Astrocyte of the hippocampus (primary cell): Measurements from ENCODE around the gene INAFM1.
"Not testable (repeated sequence)": the region's sequence is repeated elsewhere in the genome, so short reads cannot be mapped to it uniquely, and the experiment has no call there.

Experiments
- DNase-seq: peaks from one replicate; pipeline ENCODE4 v3.0.0; 2011; ENCODE audit warnings: low read depth, low spot score

INAFM1 gene

DNA sequence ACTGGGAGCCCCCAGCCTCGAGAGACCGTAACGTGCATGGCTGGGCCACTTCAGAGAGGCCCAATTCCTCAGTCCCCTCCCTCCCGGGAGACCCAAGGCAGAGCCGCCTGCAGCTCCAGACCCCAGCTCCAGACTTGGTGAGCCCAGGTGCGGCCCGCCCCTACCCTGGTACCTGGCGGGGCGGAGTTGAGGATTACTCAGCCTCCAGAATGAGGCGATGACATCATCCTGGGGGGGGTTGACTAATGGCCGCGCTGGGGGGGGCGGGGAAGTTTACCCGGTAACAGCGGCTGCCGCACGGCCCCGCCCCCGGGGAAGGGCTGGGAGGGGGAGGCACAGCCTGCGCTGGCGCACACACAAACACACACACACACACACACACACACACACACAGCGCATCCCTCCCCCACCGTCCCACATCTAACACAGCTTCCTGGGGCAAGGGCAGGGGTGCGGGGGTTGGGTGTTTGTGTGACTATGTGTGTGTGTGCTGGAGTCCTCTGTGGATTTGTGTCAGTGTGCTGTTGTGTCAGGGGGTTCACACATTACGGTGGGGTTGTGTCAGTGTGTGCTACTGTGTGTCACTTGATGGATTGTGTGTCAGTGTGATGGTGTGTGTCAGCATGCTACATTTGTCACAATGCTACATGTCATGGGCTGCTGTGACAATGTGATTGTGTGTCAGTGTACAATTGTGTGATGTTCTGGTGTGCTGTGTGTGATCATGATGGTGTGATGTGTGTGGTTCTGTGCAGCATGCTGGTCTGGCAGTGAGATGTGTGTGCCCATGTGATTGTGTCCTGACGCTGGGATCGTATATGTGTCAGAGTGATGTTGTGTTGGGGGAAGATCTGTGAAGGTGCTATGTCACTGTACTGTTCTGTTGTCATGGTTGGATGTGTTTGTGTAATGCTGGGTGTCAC is 33.4 kb upstream of the INAFM1 start:
- peak; percentile 94 for DNase-seq

DNA sequence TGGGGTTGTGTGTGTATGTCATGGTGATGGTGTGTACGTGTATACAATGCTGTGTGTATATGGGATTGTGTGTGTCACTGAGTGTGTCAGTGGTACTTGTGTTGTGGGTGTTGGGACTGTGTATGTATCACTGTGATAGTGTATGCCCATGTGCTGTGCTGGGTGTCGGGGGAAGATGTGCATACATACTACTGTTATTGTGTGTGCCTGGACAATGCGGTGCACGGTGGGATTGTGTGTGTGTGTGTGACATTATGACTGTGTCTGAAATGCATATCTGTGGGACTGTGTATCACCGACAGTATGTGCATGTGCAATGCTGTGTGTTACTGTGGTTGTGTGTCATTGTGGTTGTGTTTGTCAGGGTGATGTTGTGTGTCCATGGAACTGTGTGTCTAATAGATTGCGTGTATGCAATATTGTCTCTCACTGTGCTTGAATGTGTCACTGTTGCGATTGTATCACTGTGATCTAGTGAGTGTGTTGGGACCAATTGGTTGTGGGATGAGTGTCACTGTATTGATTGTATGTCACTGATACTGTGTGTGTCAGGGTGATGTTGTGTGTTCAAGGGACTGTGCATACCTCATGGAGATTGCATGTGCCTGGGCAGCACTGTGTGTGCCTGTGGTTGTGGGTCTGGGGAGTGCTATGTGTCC is 32.6 kb upstream of the INAFM1 start:
- DNase-seq: no peak

DNA sequence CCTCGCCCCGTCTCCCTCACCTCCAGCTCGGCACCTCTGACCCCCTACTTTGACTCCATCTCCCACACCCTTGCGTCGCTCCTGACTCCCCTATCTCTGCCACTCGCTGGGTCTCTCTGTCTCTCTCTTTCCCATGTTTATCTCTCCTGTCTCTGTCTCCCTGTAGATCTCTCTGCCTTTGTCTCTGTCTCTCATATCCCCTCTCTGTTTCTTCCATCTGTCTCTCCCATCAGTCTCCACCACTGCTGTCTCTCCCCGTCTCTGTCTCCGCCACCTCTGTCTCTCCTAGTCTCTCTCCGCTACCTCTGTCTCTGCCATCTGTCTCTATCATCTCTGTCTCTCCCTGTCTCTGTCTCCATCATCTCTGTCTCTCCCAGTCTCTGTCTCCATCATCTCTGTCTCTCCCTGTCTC is 31.3 kb upstream of the INAFM1 start:
- DNase-seq: no peak

GRCh38 chr19:47243776-47244547 is 30.7 kb upstream of the INAFM1 start:
- peak; percentile 99 for DNase-seq

DNA sequence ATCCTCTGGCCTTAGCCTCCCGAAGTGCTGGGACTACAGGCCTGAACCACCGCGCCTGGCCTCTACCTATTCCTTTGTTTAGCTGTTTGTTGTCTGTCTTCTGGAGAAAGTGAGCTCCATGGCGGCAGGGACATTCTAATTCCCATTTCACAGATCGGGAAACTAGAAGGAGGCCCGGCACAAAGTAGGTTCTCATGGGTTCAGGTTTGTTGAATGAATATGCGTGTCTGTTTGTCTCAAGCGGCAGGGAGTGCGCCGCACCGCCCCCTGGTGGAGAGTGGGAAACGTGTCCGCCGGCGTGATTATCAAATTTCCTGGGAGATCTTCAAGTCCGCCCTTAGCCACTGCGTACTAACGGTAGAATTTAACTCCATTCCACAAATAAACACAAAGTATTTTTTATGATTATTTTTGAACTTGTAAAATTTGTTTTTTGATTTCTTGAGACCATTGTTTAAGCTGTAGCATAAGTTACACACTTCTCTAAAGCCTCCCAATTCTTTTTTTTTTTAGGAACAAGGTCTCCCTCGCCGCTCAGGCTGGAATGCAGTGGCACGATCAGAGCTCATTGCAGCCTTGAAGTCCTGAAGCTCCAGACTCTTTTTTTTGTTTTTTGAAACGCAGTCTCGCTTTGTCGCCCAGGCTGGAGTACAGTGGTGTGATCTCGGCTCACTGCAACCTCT is 27.2 kb upstream of the INAFM1 start:
- DNase-seq: peak; percentile 87

DNA sequence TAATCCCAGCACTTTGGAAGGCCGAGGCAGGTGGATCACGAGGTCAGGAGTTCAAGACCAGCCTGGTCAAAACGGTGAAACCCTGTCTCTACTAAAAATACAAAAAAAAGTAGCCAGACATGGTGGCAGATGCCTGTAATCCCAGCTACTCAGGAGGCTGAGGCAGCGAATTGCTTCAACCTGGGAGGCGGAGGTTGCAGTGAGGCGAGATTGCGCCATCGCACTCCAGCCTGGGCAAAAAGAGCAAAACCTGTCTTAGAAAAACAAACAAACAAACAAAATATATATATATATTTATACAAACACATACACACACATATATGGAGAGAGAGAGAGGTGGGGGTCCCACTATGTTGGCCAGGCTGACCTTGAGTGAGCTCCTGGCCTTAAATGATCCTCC is 21.7 kb upstream of the INAFM1 start:
- not testable (repeated sequence) for DNase-seq

DNA sequence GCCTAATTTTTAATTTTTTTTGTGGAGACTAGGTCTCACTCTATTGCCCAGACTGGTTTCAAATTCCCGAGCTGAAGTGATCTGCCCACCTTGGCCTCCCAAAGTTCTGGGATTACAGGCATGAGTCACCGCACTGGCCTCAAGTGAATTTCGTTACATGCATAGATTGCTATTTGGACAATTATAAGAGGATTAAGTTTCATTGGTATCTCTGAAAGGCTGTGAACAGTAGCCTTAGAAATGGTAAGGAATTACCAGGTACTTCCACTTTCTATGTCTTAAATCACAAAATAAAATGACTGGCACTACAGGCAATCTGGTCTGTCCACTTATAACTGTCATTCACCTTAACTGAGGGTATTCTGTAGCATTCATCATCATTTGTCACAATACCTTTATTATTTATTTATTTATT is 21.2 kb upstream of the INAFM1 start:
- DNase-seq: peak; percentile 91

GRCh38 chr19:47253970-47254369 is 20.7 kb upstream of the INAFM1 start:
- no peak for DNase-seq

DNA sequence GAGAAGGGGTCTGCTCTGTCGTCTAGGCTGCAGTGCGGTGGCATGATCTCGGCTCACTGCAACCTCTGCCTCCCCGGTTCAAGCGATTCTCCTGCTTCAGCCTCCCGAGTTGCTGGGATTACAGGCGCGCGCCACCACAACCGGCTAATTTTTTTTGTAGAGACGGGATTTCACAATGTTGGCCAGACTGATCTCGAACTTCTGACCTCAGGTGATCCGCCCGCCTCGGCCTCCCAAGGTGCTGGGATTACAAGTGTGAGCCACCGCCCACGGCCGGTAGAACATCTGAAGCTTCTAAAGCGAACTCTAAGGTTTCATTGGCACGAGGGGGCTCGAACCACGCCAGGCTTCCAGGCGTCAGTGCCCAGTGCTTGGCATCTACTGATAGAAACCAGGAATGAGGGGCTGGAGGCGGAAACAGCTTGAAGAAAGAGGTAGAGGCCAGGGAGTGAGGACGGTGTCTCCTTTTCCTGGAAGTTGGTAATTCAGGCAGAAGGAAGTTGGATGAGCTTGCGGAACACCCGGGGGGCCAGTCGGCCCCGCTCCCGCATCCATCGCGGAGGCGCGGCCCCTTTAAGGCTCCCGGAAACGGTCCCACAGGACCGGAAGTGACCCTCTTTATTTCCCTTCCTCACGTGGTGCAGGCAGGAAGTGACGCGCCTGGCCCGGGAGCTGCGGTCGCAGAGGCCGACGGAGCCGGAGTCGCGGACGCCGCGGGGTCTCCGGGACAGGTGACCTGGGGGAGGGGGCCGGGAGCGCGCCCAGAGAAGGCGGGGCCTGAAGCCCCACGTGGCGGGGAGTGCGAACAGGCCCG is 18.6 kb upstream of the INAFM1 start, which contains the start of gene CCDC9:
TSS of gene CCDC9 (plus strand) at position 647 of the 814 bp plus-strand sequence. CDS start 1,876 bp downstream, outside the sequence.
- peak; percentile 98 for DNase-seq

GRCh38 chr19:47256693-47257410 is 17.8 kb upstream of the INAFM1 start:
- peak; percentile 100 for DNase-seq

GRCh38 chr19:47257411-47258169 is 17.1 kb upstream of the INAFM1 start:
- no peak for DNase-seq

GRCh38 chr19:47258434-47258833 is 16.3 kb upstream of the INAFM1 start:
- DNase-seq: no peak

DNA sequence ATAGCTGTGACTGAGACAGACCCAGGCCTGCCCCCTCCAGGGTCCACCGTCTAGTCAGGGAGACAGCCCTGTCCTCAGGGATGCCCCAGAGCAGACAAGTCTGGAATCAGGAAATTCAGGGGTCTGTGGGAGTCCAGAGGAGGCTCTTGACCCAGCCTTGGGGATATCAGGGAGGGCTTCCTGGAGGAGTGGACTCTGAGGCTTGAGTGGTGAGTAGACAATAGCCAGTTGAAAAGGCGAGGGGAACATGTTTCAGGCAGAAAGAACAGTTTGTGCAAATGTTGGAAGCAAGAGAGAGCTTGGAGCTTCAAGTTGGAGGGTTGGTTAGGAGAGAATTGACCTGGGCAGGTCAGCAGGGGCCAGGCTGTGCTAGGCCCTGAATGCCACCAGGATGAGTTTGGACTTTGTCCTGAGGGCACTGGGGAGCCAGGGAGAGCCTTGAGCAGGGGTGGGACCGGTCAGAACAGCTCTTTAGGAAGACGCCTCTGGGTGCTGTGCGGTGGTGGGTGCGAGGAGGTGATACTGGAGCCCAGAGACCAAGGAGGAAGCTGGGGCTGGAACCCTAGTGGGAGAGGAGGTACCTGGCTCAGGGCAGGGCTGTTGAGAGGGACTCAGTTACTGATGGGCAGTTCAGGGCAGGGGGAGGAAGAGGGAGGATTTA is 15.7 kb upstream of the INAFM1 start:
- no peak for DNase-seq

- no peak for DNase-seq
Measured at GRCh38 chr19:47260476-47260875, 14.2 kb upstream of the INAFM1 start.

GRCh38 chr19:47261946-47262793 is 12.5 kb upstream of the INAFM1 start:
- not testable (repeated sequence) for DNase-seq

GRCh38 chr19:47264629-47265028 is 10.1 kb upstream of the INAFM1 start:
- no peak for DNase-seq

DNA sequence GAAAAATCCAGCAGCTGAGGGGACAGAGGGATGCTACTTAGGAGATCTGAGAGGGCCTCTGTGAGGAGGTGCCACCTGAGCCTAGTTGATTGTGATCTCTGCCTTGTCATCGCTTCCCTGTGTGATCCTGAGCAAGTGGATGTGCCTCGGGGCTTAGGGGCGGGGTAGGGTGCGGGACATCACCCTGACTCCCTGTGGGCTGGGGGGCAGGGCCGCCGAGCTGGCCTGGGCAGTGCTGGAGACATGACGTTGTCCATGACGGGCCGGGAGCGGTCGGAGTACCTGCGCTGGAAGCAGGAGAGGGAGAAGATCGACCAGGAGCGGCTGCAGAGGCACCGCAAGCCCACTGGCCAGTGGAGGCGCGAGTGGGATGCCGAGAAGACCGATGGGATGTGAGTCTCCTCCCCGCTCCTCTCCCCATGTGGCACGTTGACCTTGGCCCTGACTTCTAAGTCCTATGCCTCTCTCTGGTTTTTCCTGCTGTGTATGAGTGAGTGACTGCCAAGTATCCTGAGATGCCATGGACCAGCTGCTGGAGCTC is 8.2 kb upstream of the INAFM1 start:
- DNase-seq: no peak
